T-helper 2 cell treated with Interferon-gamma antibody and Interleukin-4, amounts not matched to agents 100 ng/mL and 5 ng/mL, for 36 hours (primary cell): ENCODE measurements around the gene SRGAP2B. TPM values are rescaled to one million over a fixed set of nuclear protein-coding genes. Genes with fewer than 3 reads are reported as not detected.
"Not testable (repeated sequence)": the region's sequence is repeated elsewhere in the genome, so short reads cannot be mapped to it uniquely, and the experiment has no call there.

Experiments
- intact Hi-C: fragments of 100-400 bp; cut with micrococcal nuclease; formaldehyde crosslinking; loops from one replicate; pipeline ENCODE4 v1.15.1; 2023
- total RNA-seq: library from RNA; stranded (reverse); gene quantifications from 2 replicates; pipeline ENCODE4 v1.2.3, GENCODE V29; 2022

SRGAP2B gene
- total RNA-seq, 1 donor from 2014 or later = 32.7 TPM

GRCh38 chr1:144947495-144947894 lies 147.6 kb downstream of the SRGAP2B start:
- intact Hi-C loops = not testable (repeated sequence)

- intact Hi-C loops = not testable (repeated sequence)
Measured at GRCh38 chr1:144946525-144947480, 148.3 kb downstream of the SRGAP2B start.

GRCh38 chr1:144941710-144942109 lies 153.4 kb downstream of the SRGAP2B start:
- intact Hi-C loops = not testable (repeated sequence)

GRCh38 chr1:144940054-144940453 lies 155.1 kb downstream of the SRGAP2B start:
- intact Hi-C loops = not testable (repeated sequence)

- intact Hi-C loops = not testable (repeated sequence)
Measured at GRCh38 chr1:144938627-144939026, 156.5 kb downstream of the SRGAP2B start.

GRCh38 chr1:144936186-144936732 lies 158.9 kb downstream of the SRGAP2B start:
- intact Hi-C loops = not testable (repeated sequence)

- intact Hi-C loops = not testable (repeated sequence)
Measured at GRCh38 chr1:144935310-144935709, 159.8 kb downstream of the SRGAP2B start.

- intact Hi-C loops = not testable (repeated sequence)
Measured at GRCh38 chr1:144933014-144933413, 162.1 kb downstream of the SRGAP2B start.

GRCh38 chr1:144932153-144932552 lies 163.0 kb downstream of the SRGAP2B start:
- intact Hi-C loops = not testable (repeated sequence)

GRCh38 chr1:144931553-144931952 lies 163.6 kb downstream of the SRGAP2B start:
- intact Hi-C loops = not testable (repeated sequence)

GRCh38 chr1:144930085-144930777 lies 164.9 kb downstream of the SRGAP2B start:
- intact Hi-C loops = not testable (repeated sequence)

GRCh38 chr1:144927292-144927691 lies 167.8 kb downstream of the SRGAP2B start:
- intact Hi-C loops = not testable (repeated sequence)

GRCh38 chr1:144923640-144924039 lies 171.5 kb downstream of the SRGAP2B start:
- intact Hi-C loops = not testable (repeated sequence)

- intact Hi-C loops = not testable (repeated sequence)
Measured at GRCh38 chr1:144922785-144923184, 172.3 kb downstream of the SRGAP2B start.

- intact Hi-C loops = not testable (repeated sequence)
Measured at GRCh38 chr1:144919106-144919505, 176.0 kb downstream of the SRGAP2B start.

GRCh38 chr1:144918027-144918603 lies 177.0 kb downstream of the SRGAP2B start:
- intact Hi-C loops = not testable (repeated sequence)

- intact Hi-C loops = not testable (repeated sequence)
Measured at GRCh38 chr1:144917154-144918026, 177.7 kb downstream of the SRGAP2B start.

- intact Hi-C loops = not testable (repeated sequence)
Measured at GRCh38 chr1:144913977-144914734, 181.0 kb downstream of the SRGAP2B start.

GRCh38 chr1:144913458-144913857 lies 181.7 kb downstream of the SRGAP2B start:
- intact Hi-C loops = not testable (repeated sequence)

- intact Hi-C loops = not testable (repeated sequence)
Measured at GRCh38 chr1:144910729-144911128, 184.4 kb downstream of the SRGAP2B start.
